Loucy (cell line): ENCODE results near the gene TP53INP2.

ENCODE experiments used
- CTCF ChIP-seq: fragments of 200-600 bp; sonication (generic); conservative IDR thresholded peaks from 2 replicates; pipeline ENCODE4 v1.5.1; 2014; ENCODE audit warnings: mild to moderate bottlenecking, antibody characterized with exemption, low read length
- EZH2phosphoT487 ChIP-seq: fragments of 200-600 bp; IDR thresholded peaks from 2 replicates; pipeline ENCODE4 v1.6.1; 2018; ENCODE audit warnings: antibody characterized with exemption, mild to moderate bottlenecking, moderate library complexity, borderline replicate concordance

- TF ChIP-seq CTCF: no peak
- no peak for TF ChIP-seq EZH2phosphoT487
Observed at GRCh38 chr20:34703061-34703423, 1.1 kb upstream of the TP53INP2 start.
